HepG2 (cell line): ENCODE data around the gene DNTTIP2. TPM values are rescaled to one million over a fixed set of nuclear protein-coding genes. Genes with fewer than 3 reads are reported as not detected.
A peak's percentile ranks its signal among the peaks of the same experiment; 100 is the strongest.

Source experiments
- ATF7 ChIP-seq, 2 experiments: fragments of 450-650 bp in 1 of 2; sonication (generic) in 1 of 2; formaldehyde crosslinking in 1 of 2; IDR thresholded peaks; 2 replicates each; pipeline versions ENCODE4 v1.4.0 to v1.6.1; 2016 to 2020; ENCODE audit warnings: antibody characterized with exemption in 1 of 2, mild to moderate bottlenecking in 1 of 2, missing genetic modification reagents in 1 of 2
- DNMT3B ChIP-seq: conservative IDR thresholded peaks from 2 replicates; pipeline ENCODE4 v1.6.1; 2016; ENCODE audit warnings: missing biosample characterization, control low read depth
- FOSL2 ChIP-seq: sonication (generic); formaldehyde crosslinking; IDR thresholded peaks from 2 replicates; pipeline ENCODE4 v1.4.0; 2020; ENCODE audit warnings: missing genetic modification reagents
- MAFG ChIP-seq: sonication (generic); formaldehyde crosslinking; IDR thresholded peaks from 2 replicates; pipeline ENCODE4 v1.5.1; 2020; ENCODE audit warnings: mild to moderate bottlenecking, missing genetic modification reagents
- MXD3 ChIP-seq: IDR thresholded peaks from 2 replicates; pipeline ENCODE4 v1.6.1; 2016; ENCODE audit warnings: mild to moderate bottlenecking, missing biosample characterization, missing genetic modification reagents
- MYPOP ChIP-seq: sonication (generic); formaldehyde crosslinking; IDR thresholded peaks from 2 replicates; pipeline ENCODE4 v1.8.1; 2023; ENCODE audit warnings: mild to moderate bottlenecking, moderate library complexity, missing genetic modification reagents
- ONECUT2 ChIP-seq: sonication (generic); formaldehyde crosslinking; IDR thresholded peaks from 2 replicates; pipeline ENCODE4 v1.4.0; 2020; ENCODE audit warnings: missing genetic modification reagents
- PBX3 ChIP-seq: sonication (generic); formaldehyde crosslinking; IDR thresholded peaks from 2 replicates; pipeline ENCODE4 v1.8.1; 2023; ENCODE audit warnings: missing genetic modification reagents, inconsistent platforms, borderline replicate concordance
- PCBP1 ChIP-seq: fragments of 200-400 bp; formaldehyde crosslinking; IDR thresholded peaks from 2 replicates; pipeline ENCODE4 v1.6.1; 2017; ENCODE audit warnings: mild to moderate bottlenecking, low read depth, low read length, borderline replicate concordance
- PHF8 ChIP-seq: sonication (generic); formaldehyde crosslinking; IDR thresholded peaks from 2 replicates; pipeline ENCODE4 v1.5.0; 2020; ENCODE audit warnings: missing genetic modification reagents
- REPIN1 ChIP-seq: sonication (generic); formaldehyde crosslinking; IDR thresholded peaks from 2 replicates; pipeline ENCODE4 v1.8.0; 2022; ENCODE audit warnings: missing genetic modification reagents, low read depth, mild to moderate bottlenecking, borderline replicate concordance
- RNF219 ChIP-seq: sonication (generic); formaldehyde crosslinking; IDR thresholded peaks from 2 replicates; pipeline ENCODE4 v1.5.0; 2020; ENCODE audit warnings: mild to moderate bottlenecking, missing genetic modification reagents
- ZNF230 ChIP-seq: sonication (generic); formaldehyde crosslinking; IDR thresholded peaks from 2 replicates; pipeline ENCODE4 v1.4.0; 2020; ENCODE audit warnings: mild to moderate bottlenecking, missing genetic modification reagents
- ZNF446 ChIP-seq: sonication (generic); formaldehyde crosslinking; IDR thresholded peaks from 2 replicates; pipeline ENCODE4 v1.5.0; 2020; ENCODE audit warnings: mild to moderate bottlenecking, missing genetic modification reagents
- ZNF558 ChIP-seq: sonication (generic); formaldehyde crosslinking; IDR thresholded peaks from 2 replicates; pipeline ENCODE4 v1.9.0; 2022; ENCODE audit warnings: mild to moderate bottlenecking, missing genetic modification reagents, borderline replicate concordance
- ZNF737 ChIP-seq: sonication (generic); formaldehyde crosslinking; IDR thresholded peaks from 2 replicates; pipeline ENCODE4 v1.5.0; 2020; ENCODE audit warnings: missing genetic modification reagents, mild to moderate bottlenecking, borderline replicate concordance
- ZNF800 ChIP-seq: sonication (generic); formaldehyde crosslinking; IDR thresholded peaks from 2 replicates; pipeline ENCODE4 v1.4.0; 2020; ENCODE audit warnings: missing genetic modification reagents
- ZXDC ChIP-seq: sonication (generic); formaldehyde crosslinking; IDR thresholded peaks from 2 replicates; pipeline ENCODE4 v1.5.0; 2020; ENCODE audit warnings: mild to moderate bottlenecking, missing genetic modification reagents
- polyA plus RNA-seq, 8 experiments: library from polyadenylated mRNA; depleted of rRNA in 3 of 8; stranded (reverse) in 7 of 8; unstranded in 1 of 8; fragments of >200 nt; fragmentation: Illumina TruSeq in 4 of 8; extraction: Trizol in 4 of 8; gene quantifications; 2 replicates each; pipeline versions ENCODE4 v1.2.1 to v1.2.3, GENCODE V29; 2011 to 2016; ENCODE audit warnings: low read depth in 4 of 8, missing spikeins in 1 of 8, mixed read lengths in 1 of 8; ENCODE audit not compliant: insufficient read depth in 1 of 8
- total RNA-seq, 5 experiments: library from RNA; depleted of rRNA; stranded (reverse); fragments of >200 nt; fragmentation: Illumina TruSeq; extraction: Trizol; gene quantifications; 2 replicates each; pipeline ENCODE4 v1.2.3, GENCODE V29; 2016; ENCODE audit warnings: low read depth in 1 of 5

The DNTTIP2 gene
- total and polyA plus RNA-seq, 2 of the 13 experiments (the other 11 are each of a cell fraction or from before 2014, with no cell fraction given) = 11.4 to 63.3 TPM

GRCh38 chr1:93878889-93879586 is at the start of gene DNTTIP2 (continued):
- TF ChIP-seq MYPOP (CRISPR knock-in tag) = peak; percentile 37; the same call in 1 of the 2 replicates
- TF ChIP-seq ZNF558 (CRISPR knock-in tag) = no peak
- TF ChIP-seq ZNF230 (CRISPR knock-in tag) = no peak
- peak; percentile 78; the same call in 1 of the 2 replicates for TF ChIP-seq PBX3 (CRISPR knock-in tag)
- TF ChIP-seq ZXDC (CRISPR knock-in tag) = no peak
- no peak for TF ChIP-seq PCBP1
- no peak for TF ChIP-seq MAFG (CRISPR knock-in tag)
- peak; percentile 80; the same call in 1 of the 2 replicates for TF ChIP-seq ZNF446
- no peak for TF ChIP-seq ATF7 (IDR thresholded peaks at IDR 0.05)
- 0 out of 2 replicates have a peak, but pooled peaks have one; percentile 31 for TF ChIP-seq ATF7 (CRISPR knock-in tag; IDR thresholded peaks at IDR 0.05)
- peak; percentile 51; the same call in 1 of the 2 replicates for TF ChIP-seq FOSL2
- TF ChIP-seq ONECUT2 = peak; percentile 49; the same call in 1 of the 2 replicates
- peak; percentile 52; the same call in 1 of the 2 replicates for TF ChIP-seq REPIN1 (CRISPR knock-in tag)
- 0 out of 2 replicates have a peak, but pooled peaks have one; percentile 37 for TF ChIP-seq DNMT3B
- TF ChIP-seq PHF8 (CRISPR knock-in tag) = peak; percentile 97
- TF ChIP-seq RNF219 = no peak
- peak; percentile 92 for TF ChIP-seq MXD3 (CRISPR knock-in tag)
- peak; percentile 35; the same call in 1 of the 2 replicates for TF ChIP-seq ZNF800
- TF ChIP-seq ZNF737 (CRISPR knock-in tag) = no peak
